Amygdala (tissue), 56 donors: ENCODE results near the gene GXYLT1.
"Not testable (repeated sequence)": the region's sequence is repeated elsewhere in the genome, so short reads cannot be mapped to it uniquely, and the experiment has no call there.

Experiments
- DNase-seq, 56 donors: peaks; one replicate each; lab custom pipeline; 2025; lab: John Stamatoyannopoulos, UW

Gene GXYLT1, protein sequence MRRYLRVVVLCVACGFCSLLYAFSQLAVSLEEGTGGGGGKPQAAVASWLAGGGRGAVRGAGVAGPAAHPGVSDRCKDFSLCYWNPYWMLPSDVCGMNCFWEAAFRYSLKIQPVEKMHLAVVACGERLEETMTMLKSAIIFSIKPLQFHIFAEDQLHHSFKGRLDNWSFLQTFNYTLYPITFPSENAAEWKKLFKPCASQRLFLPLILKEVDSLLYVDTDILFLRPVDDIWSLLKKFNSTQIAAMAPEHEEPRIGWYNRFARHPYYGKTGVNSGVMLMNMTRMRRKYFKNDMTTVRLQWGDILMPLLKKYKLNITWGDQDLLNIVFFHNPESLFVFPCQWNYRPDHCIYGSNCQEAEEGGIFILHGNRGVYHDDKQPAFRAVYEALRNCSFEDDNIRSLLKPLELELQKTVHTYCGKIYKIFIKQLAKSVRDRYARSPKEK

DNA sequence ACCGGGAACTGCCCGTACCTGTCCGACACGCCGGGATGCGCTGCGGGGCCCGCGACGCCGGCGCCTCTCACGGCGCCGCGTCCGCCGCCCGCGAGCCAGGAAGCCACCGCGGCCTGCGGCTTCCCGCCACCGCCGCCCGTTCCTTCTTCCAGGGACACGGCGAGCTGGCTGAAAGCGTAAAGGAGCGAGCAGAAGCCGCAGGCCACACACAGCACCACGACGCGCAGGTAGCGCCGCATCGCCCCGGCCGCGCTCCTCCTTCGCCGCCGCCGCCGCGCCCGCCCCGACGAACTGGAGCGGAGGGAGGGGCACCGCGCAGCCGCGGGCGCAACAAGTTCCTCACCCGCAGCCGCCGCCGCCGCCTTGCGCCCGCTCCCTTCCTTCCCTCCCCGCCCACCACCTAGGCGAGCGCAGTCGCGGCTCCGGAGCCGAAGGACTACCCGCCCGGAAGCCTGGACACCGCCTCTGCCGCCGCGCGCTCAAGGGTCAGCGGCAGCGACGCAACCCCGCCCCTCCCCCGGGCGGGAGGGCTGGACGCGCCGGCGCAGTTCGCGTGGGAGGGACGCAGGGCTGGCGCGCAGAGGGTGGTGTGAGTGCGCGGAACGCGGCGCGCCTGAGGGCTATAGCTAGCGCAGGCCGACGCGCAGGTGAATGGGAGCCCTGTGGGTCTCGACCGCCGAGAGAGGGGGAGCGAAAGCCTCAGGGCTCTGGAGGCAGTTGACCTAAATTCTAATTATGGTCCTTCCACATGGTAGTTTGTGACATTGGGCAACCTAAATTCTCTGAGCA, at the start of gene GXYLT1:
GXYLT1 (minus strand) TSS at position 467 of the 789 bp plus-strand sequence; CDS start at position 239, 228 bp downstream.
- peak; percentile 13 to 91 (median 76) for DNase-seq

DNA sequence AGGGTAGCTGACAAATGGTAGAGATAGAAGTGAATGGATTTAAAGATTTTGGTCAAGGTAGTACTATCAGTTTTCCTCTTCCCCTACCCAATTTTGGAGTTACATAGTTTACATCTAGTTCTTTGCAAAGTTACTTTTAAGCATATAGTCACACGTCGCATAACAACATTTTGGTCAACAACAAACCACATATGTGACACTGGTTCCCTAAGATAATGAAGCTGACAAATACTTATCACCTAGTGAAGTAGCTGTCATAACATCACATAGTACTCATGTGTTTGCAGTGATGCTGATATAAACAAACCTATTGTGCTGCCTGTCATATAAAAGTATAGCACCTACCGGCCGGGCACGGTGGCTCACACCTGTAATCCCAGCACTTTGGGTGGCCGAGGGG, 48.0 kb upstream of the GXYLT1 start:
- no peak for DNase-seq

DNA sequence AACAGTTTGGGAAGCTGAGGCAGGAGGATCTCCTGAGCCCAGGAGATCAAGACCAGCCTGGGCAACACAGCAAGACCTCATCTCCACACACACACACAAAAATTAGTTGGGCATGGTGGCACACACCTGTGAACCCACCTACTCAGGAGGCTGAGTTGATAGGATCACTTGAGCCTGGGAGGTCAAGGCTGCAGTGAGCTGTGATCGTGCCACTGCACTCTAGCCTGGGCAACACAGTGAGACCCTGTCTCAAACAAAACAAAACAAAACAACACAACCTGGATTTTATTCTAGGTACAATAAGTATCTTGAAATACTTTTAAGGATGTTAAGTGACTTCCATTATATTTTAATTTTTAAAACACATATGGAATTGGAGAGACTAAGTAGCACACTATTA, 47.6 kb upstream of the GXYLT1 start:
- no peak for DNase-seq

DNA sequence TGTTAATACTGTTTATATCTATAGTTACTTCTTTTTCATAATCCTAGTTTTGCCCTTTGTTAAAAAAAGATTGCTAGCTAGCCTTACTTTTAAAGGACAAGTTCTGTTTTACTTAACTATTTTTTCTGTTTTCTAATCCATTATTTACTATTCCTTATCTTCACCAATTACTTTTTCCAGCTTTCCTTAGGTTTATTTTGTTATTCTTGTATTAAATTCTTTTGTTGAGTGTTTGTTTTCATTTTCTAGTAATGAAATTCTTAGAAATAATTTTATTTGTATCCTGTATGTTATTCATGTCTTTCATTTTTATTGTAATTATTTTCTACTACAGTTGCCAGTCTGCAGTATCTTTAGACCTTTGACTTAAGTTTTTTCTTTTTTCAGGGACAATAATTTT, 45.7 kb upstream of the GXYLT1 start:
- DNase-seq: no peak

DNA sequence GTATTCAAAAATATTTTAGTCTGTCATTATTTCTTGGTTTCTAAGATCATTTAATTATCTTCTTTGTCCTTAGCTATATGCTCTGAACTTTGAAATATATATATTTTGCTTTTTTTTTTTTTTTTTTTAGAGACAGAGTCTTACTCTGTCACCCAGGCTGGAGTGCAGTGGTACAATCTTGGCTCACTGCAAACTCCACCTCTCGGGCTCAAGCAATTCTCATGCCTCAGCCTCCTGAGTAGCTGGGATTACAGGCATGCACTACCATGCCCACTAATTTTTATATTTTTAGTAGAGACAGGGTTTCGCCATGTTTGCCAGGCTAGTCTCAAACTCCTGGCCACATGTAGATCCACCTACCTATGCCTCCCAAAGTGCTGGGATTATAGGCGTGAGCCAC, 43.6 kb upstream of the GXYLT1 start:
- not testable (repeated sequence) for DNase-seq

DNA sequence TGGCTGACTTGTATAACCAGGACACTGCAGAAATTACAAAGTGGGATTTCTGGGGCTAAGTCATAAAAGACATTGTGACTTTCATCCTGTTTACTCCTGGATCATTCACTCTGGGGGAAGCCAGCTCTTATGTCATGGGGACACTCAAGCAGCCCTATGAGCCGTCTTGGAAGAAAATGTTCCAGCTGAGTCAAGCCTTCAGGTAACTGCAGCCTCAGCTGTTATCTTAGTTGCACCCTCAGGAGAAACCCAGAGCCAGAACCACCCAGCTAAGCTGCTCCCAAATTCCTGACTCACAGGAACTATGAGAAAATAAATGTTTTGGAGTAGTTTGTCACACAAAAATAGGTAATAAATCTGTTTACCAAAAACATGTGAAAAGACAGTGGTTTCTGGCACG, 43.1 kb upstream of the GXYLT1 start:
- no peak for DNase-seq

DNA sequence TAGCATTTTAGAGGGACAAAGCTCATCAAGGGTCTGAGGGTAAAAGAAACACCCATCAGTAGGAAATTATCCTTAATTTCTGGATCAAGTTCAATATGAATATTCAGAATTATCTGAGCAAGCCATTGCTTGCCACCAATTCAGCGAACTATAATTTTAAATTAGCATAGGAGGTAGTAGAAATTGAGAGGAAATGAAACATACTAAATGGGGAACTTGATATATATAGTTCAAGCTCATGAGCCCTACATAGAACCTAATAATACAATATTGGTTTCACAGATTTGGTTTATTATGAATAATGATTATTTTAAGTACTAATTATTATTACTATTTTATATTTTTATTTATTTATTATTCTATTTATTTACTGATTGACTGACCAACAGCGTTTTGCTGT, 42.1 kb upstream of the GXYLT1 start:
- DNase-seq: no peak

DNA sequence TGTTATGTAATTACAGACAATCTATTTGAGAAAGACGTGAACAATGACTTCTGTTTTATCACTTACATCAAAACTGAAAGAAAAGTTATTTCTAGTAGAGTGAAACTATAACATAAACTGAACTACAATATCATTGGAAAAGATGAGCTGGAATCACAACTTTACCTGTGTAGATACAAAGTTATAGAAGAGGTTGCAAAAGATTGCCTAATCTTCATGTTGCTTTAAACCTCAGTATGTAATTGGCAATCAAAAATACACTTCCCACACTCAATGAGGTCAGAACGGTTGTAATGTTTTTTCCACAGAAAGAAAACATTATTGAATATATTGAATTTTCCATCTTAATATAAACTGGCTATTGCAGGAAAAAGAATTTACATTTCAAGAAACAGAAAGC, 37.7 kb upstream of the GXYLT1 start:
- DNase-seq: no peak

DNA sequence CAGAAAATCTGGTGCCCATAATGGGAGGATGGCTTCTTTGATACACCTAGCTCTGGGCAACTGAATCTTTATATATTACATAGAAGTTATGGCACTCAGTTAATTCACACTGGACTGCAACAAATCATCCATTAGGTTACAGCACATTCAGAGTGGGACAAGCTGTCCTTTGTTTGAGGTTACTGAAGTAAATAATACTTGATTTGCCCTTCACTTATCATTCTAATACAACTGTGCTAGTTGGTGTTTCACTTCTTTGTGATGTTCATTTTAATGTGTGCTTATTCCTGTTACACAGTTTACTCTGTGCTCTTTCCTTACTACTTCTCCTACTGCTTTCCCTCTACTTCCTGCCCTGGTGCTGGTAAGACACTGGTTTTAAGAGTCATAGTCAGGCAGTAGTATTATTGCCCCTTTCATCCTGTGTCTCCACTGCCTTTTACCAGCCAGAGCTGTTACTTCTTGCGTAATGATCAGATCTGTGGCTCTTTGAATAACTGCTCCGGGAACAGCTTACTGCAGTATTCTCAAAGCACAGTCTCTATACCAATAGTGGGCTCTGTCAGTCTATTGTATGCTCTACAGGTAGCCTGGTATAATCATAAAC, 36.4 kb upstream of the GXYLT1 start:
- peak in 1 of 56 donors; percentile 2 for DNase-seq

DNA sequence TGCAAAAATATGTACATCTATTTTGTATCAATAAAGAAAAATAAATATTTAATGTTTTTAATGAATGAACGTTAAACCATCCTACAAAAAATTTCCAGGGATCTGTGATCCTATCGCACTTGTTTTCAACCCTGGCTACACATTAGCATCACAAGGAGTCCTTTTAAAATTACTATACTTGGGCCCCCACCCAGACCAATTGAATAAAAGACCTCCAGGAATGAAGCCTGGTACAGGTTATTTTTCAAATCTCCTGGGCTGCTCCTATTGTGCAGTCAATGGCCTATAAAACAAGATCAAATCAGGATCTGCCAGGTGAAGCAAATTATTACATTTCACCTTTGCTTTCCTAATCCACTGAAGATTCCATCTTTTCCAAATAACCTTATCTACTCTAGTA, 33.4 kb upstream of the GXYLT1 start:
- DNase-seq: no peak

DNA sequence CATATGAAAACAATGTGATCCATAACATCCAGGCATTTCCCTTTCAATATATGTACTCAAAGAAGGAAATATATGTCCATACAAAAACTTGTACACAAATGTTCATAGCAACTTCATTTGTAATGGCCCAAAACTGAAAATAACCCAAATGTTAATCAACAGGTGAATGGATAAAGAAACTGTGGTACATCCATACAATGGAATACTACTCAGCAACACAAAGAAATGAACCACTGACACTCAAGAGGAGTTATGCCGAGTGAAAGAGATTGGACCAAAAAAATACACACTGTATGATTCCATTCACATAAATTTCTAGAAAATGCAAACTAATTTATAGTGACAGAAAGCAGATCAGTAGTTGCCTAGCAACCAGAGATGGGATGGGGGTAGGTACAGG, 30.3 kb upstream of the GXYLT1 start:
- no peak for DNase-seq

DNA sequence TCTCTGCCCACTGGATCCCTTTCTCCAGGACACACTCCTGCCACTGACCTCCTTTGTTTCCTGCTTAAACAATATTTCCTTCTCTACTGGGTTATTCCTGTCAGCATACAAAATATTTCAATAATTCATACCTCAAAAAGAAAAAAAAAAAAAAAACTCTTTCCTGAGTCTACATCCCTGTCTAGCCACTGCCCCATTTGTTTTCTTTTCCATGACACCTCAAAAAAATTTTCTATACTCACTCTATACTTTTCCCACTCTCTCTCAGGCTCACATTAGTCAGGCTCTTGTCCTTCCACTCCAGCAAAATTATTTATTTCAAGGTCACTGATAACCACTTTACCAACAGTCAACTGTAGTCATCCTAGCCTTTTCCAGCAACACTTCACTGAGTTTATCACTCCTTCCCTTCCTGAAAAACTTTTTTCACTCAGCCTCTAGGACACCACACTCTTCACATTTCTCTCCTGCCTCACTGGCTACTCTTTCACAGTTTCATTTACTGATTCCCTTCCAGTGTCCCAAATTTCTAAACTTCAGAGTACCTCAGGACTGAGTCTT, 29.4 kb upstream of the GXYLT1 start:
- no peak for DNase-seq

DNA sequence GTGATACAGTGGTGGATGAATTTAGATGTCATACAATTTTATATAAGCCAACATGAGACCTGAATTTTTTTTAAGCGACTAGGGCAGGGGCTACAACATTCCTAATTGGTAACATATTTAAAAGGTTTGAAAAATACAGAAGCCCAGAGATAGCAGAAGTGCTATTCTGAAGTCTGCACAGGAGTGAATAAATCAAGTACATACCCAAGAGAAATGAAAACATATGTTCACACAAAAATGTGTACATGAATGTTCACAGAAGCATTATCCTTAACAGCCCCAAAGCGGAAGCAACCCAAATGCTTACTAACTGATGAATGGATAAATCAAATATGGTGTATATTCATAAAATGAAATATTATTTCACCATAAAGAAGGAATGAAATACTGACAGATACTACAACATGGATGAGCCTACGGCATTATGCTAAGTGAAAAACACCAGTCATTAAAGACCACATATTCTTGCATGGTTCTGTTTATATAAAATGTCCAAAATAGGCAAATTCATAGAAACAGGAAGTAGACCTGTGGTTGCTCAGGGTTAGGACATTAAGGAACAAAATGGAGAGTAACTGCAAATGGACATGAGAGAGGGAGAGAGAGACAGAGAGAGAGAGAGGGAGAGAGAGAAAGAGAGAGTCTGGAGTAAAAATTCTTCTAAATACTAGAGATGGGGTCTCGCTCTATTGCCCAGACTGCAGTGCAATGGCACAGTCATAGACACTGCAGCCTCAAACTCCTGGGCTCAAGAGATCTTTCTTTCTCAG, 28.0 kb upstream of the GXYLT1 start:
- DNase-seq: no peak

DNA sequence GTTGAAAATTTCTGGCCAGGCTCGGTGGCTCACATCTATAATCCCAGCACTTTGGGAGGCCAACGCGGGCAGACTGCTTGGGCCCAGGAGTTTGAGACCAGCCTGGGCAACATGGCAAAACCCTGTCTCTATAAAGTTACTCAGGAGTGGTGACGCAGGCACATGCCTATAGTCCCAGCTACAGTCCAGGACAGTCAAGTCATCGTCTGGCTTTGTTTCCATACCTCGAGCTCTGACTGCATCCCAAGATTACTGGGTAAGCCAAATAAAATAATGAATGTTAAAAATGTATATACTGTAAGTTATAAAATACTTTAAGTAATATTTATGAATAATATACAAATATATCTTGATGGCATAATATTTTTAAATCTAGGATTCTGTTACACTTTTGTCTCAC, 23.0 kb upstream of the GXYLT1 start:
- no peak for DNase-seq

DNA sequence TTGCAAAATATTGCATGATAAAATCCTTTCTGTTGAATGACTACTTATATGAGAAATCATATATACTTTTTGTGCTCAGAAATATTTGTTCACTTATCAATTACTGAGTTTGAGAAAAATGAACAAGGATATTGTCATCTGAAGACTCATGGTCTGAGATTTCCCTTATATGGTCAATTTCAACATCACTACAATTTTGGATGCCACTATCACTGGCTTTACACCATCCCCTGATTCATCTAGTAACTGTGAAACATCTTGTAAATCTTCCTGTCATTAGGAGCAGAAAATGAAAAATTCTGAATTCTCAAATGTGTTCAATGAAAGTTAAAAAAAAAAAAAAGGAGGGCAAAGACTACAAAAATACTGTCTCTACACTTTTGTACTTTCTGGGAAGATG, 21.8 kb upstream of the GXYLT1 start:
- no peak for DNase-seq

DNA sequence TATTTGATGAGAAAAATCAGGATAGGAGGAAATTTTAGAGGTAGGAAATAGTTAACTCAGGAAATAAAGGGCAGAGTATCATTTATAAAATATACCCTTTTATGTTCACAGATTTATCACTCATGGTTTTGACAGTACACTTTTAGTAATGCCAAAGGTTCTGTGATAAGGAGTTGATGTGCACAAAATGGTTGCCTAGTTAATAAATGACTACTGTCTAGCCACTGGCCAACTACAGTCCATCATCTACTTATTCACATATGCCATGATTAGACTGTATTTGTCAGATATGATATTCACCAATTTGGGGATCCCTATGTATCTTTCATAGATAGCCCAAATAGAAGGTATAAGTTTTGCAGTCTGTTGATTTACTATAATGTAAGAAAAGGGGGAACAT, 19.2 kb upstream of the GXYLT1 start:
- DNase-seq: no peak

DNA sequence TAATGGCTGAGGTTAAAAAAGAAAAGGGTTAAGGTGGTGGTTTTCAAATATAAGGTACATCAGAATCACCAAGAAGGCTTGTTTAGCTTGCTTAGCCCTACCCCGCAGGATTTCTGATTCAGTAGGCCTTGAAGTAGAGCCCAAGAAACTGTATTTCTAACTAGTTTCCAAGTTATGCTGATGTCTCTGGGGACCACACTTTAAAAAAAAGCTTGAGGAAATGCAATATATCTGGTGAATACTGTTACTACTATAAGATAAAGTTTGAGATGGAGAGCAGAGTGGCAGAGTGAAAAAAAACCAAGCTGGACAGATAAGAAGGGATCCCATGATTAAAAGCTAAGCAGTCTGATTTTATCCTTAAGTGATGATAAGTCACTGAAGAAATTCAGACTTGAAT, 18.3 kb upstream of the GXYLT1 start:
- no peak for DNase-seq

DNA sequence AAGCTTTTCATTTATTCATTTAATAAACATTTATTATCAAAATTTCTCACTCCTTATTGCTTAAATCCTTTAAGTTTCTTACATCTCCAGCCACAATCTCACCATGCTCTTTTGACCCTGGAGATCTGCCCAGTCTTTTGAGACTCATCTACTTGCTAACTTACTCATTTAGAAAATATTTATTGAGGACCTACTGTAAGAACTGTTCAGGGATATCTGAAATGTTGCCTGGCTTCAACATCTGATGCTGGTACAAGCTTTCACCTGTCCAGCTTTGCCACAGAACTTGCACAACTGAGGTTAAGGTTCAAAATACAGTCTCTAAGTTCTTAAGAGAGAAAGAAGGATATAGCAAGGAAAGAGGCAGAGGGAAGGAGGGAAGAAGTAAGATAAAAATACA, 17.5 kb upstream of the GXYLT1 start:
- DNase-seq: no peak

DNA sequence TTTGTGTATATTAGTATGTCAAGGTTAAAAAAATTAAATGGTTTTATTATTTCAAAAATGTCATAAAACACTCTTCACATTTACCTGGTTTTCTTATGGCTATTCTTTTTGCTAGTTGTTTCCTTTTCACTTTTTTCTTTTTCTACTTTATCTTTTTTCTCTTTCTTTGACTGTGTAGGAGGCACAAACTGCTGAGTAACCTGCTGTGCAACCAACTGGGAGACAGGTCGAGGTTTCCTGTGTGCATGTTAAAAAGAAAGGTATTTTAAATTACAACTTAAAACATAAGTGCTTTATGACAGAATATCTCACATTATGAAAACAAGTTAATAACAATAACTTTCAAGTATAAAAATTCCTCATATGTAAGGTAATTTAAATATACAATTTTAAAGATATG, 16.9 kb upstream of the GXYLT1 start:
- DNase-seq: no peak

DNA sequence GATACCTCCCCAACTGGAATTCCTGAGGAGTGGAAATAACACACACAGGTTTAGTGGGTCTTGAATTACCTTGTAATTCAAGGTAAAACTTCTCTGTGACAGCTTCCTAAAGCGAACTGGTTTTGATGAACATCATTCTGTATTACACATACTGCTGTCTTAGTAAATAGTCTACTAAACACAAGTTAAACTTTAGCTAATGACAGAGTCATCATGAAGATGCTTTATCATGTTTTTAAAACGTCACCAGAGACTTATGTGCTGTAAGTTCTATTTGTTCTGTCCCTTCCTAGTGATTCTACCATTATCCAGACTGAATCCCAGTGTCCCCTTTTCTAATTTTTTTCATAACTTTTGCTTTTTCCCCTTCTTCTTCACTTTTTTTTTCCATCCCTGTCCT, 11.6 kb upstream of the GXYLT1 start:
- no peak for DNase-seq
